ENCODE data around the gene MAP7. TPM values are rescaled to one million over a fixed set of nuclear protein-coding genes. Genes with fewer than 3 reads are reported as not detected.

MAP7 gene
- total and polyA plus RNA-seq, 9 of the 15 experiments (the other 6 are each of a cell fraction or from before 2014, with no cell fraction given): 0.76 to 7.7 (median 3.9) TPM

DNA sequence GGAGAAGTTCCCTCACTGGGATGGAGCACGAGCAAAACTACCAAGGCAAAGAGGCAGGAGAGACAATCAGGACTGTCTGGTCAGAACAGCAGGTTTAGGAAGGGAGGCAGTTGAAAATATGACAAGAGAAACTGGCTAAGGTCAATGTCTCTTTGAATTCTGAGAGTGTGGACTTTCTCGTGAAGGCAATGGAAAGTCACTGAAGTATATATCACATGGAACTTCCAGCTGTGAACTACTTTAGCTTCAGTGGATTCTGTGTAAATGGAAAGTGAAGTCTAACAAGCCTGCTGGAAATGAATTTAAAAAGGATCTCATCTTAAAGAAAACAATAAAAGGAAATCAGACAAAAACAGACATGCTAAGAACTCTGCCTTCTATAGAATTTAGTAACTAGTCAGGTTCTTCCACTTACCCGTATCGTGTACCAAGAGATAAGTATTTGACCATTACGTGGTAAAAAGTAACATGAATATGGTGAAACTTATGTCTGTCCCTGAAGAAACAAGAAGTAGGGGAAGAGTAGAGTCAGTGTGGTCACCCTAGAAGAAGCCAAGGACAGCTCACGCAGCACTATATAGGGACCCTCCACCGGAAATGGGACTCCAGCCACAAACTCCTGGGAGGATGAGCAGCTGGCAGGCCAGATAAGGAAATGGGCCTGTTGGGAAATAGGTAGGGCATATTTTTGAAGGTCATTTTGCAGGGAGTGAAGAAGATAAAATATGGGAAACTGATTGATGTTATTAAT, 123.4 kb downstream of the MAP7 start:
- Histone ChIP-seq H3K27me3 (ENCODE audit: control insufficient read depth in 2 of 2, insufficient read depth in 2 of 2, low read length in 2 of 2) (no peaks in the 10 kb centered on the region; a peak in 1 of 5 replicates), H3K79me2 (ENCODE audit: control insufficient read depth, insufficient read depth, low read length) (no peaks in the 10 kb centered on the region), H4K20me1 (replicated peaks; ENCODE audit: control insufficient read depth, insufficient read depth, low read length) (no peaks in the 10 kb centered on the region), H3K4me1 (replicated peaks in 1 of 2; ENCODE audit: control insufficient read depth in 2 of 2, insufficient read depth in 2 of 2, low read length in 2 of 2) (peaks cover 0 to 45% of the 10 kb centered on the region in 2 experiments; a peak in 4 of 5 replicates), H3K36me3 (ENCODE audit: control insufficient read depth, insufficient read depth, low read length) (no peaks in the 10 kb centered on the region), H3K4me2 (ENCODE audit: insufficient read depth, low read length) (peak overlapping the region; percentile 57), H3K9me3 (replicated peaks; ENCODE audit: control insufficient read depth, insufficient read depth, low read depth, low read length) (no peaks in the 10 kb centered on the region), H3K4me3 (no peak overlapping the region), H3K27ac (ENCODE audit: extremely low read depth, low read depth, low read length) (peak overlapping the region; percentile 65), H3K9ac (ENCODE audit: insufficient read depth in 1 of 2, low read depth in 2 of 2, low read length in 2 of 2) (peak overlapping the region in 1 of 2 experiments; percentile 27; a peak in 2 of 4 replicates), H2AFZ (ENCODE audit: low read depth, low read length) (peak overlapping the region; percentile 71), H3K9me1 (ENCODE audit: control insufficient read depth, insufficient read depth, low read length) (no peaks in the 10 kb centered on the region)
- ATAC-seq (peak; percentile 80), DNase-seq (ENCODE audit: extremely low read depth in 1 of 4, low spot score in 3 of 4) (peak; percentile 41 to 86 (median 56)), FAIRE-seq (peak; percentile 51)
- 2% methylated on average over 7 of the region's 7 CpGs for WGBS (ENCODE audit: insufficient coverage, low coverage, missing lambda C conversion rate)
- intact Hi-C loops (cut with micrococcal nuclease) (loop anchor here (5.0 kb wide), 1 partner anchor 120 kb away; no protein-coding TSS in a partner anchor), in situ Hi-C loops (cut with MboI) (no loop called here)
- POLR2A ChIA-PET: interaction anchor here (0.6 to 3.8 kb wide), 4 partner anchors 23 to 99 kb away, joined by 3 to 14 read pairs (median 3); no protein-coding TSS in a partner anchor
- CTCF ChIA-PET (ENCODE audit: low intra/inter-chr PET ratio): no interaction called here
- BruUV-seq (replicated peaks): TSS peak; percentile 67
- TF ChIP-seq POLR2AphosphoS5 (IDR thresholded peaks at IDR 0.05; ENCODE audit: control insufficient read depth, insufficient read depth, low read depth, low read length) (peak; percentile 61; the same call in 1 of the 2 replicates), ZNF274 (IDR thresholded peaks at IDR 0.05; ENCODE audit: borderline replicate concordance, low read depth, low read length) (no peak), TCF3 (CRISPR knock-in tag; IDR thresholded peaks at IDR 0.05) (peak; percentile 90), ZNF175 (CRISPR knock-in tag; IDR thresholded peaks at IDR 0.05; ENCODE audit: low read depth) (peak; percentile 96), RCOR1 (IDR thresholded peaks at IDR 0.05; ENCODE audit: borderline replicate concordance in 1 of 2, low read depth in 2 of 2, low read length in 2 of 2) (peak; percentile 20 to 68; a peak in 3 of 4 replicates), PHF21A (IDR thresholded peaks at IDR 0.05; ENCODE audit: borderline replicate concordance, low read depth) (0 out of 2 replicates have a peak, but pooled peaks have one; percentile 13)
- TF ChIP-seq, protein P1, sequence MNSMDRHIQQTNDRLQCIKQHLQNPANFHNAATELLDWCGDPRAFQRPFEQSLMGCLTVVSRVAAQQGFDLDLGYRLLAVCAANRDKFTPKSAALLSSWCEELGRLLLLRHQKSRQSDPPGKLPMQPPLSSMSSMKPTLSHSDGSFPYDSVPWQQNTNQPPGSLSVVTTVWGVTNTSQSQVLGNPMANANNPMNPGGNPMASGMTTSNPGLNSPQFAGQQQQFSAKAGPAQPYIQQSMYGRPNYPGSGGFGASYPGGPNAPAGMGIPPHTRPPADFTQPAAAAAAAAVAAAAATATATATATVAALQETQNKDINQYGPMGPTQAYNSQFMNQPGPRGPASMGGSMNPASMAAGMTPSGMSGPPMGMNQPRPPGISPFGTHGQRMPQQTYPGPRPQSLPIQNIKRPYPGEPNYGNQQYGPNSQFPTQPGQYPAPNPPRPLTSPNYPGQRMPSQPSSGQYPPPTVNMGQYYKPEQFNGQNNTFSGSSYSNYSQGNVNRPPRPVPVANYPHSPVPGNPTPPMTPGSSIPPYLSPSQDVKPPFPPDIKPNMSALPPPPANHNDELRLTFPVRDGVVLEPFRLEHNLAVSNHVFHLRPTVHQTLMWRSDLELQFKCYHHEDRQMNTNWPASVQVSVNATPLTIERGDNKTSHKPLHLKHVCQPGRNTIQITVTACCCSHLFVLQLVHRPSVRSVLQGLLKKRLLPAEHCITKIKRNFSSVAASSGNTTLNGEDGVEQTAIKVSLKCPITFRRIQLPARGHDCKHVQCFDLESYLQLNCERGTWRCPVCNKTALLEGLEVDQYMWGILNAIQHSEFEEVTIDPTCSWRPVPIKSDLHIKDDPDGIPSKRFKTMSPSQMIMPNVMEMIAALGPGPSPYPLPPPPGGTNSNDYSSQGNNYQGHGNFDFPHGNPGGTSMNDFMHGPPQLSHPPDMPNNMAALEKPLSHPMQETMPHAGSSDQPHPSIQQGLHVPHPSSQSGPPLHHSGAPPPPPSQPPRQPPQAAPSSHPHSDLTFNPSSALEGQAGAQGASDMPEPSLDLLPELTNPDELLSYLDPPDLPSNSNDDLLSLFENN (IDR thresholded peaks at IDR 0.05; ENCODE audit: low read depth in 2 of 2, low read length in 2 of 2): peak in 1 of 2 experiments; percentile 83; a peak in 2 of 4 replicates
- TF ChIP-seq, protein P2, sequence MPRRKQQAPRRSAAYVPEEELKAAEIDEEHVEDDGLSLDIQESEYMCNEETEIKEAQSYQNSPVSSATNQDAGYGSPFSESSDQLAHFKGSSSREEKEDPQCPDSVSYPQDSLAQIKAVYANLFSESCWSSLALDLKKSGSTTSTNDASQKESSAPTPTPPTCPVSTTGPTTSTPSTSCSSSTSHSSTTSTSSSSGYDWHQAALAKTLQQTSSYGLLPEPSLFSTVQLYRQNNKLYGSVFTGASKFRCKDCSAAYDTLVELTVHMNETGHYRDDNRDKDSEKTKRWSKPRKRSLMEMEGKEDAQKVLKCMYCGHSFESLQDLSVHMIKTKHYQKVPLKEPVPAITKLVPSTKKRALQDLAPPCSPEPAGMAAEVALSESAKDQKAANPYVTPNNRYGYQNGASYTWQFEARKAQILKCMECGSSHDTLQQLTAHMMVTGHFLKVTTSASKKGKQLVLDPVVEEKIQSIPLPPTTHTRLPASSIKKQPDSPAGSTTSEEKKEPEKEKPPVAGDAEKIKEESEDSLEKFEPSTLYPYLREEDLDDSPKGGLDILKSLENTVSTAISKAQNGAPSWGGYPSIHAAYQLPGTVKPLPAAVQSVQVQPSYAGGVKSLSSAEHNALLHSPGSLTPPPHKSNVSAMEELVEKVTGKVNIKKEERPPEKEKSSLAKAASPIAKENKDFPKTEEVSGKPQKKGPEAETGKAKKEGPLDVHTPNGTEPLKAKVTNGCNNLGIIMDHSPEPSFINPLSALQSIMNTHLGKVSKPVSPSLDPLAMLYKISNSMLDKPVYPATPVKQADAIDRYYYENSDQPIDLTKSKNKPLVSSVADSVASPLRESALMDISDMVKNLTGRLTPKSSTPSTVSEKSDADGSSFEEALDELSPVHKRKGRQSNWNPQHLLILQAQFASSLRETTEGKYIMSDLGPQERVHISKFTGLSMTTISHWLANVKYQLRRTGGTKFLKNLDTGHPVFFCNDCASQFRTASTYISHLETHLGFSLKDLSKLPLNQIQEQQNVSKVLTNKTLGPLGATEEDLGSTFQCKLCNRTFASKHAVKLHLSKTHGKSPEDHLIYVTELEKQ (CRISPR knock-in tag; IDR thresholded peaks at IDR 0.05): peak; percentile 32; the same call in 1 of the 2 replicates
- TF ChIP-seq, protein P3, sequence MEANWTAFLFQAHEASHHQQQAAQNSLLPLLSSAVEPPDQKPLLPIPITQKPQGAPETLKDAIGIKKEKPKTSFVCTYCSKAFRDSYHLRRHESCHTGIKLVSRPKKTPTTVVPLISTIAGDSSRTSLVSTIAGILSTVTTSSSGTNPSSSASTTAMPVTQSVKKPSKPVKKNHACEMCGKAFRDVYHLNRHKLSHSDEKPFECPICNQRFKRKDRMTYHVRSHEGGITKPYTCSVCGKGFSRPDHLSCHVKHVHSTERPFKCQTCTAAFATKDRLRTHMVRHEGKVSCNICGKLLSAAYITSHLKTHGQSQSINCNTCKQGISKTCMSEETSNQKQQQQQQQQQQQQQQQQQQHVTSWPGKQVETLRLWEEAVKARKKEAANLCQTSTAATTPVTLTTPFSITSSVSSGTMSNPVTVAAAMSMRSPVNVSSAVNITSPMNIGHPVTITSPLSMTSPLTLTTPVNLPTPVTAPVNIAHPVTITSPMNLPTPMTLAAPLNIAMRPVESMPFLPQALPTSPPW (CRISPR knock-in tag; IDR thresholded peaks at IDR 0.05): peak; percentile 64
